ENCODE measurements around the gene THBS3.

DNA sequence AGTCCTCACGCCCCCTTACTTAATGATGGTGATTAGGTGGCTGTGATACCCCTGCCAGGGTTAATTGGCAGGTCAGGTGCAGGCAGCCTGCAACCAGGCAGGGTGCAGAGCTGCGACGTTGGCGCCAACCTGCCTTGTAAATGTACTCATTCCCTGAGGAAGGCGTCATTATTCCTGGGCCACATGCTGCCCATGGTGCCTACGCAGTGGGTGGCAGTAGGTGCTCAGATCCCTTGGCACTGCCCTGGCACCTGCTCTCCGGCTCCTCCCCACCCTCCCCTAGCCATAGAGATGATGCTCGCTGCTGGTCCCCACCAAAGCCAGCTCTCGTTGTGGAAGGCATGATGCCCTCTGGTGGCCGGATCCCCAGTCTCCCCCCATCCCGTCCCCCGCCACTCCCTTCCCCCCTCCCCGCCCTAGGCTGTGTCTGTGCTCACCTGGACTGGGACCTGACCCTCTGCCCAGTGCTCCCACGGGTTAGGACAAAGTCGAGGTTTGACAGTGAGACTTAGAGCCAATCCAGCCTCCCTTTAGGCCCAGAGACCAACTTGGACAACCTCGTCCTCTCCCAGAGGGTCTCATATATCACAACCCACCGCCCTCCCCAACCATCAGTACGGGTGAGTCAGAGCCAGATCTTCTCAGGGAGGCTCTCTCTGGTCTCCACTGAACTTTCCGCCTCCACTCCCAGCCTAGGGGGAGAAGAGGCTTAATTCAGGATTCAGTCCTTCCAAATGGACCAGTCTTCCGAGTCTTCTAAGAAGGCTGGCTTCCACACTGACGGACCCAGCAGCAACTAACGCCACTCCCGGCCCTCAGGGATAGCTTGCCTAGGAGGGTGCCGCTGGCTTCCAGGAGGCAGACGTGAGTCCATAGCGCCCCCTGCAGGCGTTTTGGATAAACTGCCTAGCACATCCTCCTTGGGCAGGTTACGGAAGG, 40.3 kb downstream of the THBS3 start:
- TF ChIP-seq EP300 (IDR thresholded peaks at IDR 0.05; ENCODE audit: borderline replicate concordance) (no peak), CEBPB (IDR thresholded peaks at IDR 0.05) (no peak), ZBTB7A (IDR thresholded peaks at IDR 0.05; ENCODE audit: low read depth) (no peak), RAD21 (IDR thresholded peaks at IDR 0.05; ENCODE audit: low read depth) (peak; percentile 98), TAF1 (IDR thresholded peaks at IDR 0.05; ENCODE audit: low read depth) (no peak)
